Liver (tissue), 9 donors: ENCODE data around the gene GLRX. TPM values are rescaled to one million over a fixed set of nuclear protein-coding genes. Genes with fewer than 3 reads are reported as not detected.

ENCODE experiments used
- DNase-seq: peaks from one replicate; pipeline ENCODE4 v3.0.0-alpha.2; 2017; ENCODE audit warnings: low spot score
- H3K27ac ChIP-seq, 2 donors: one replicate each; pipeline ENCODE4 v1.7.0; 2013; ENCODE audit warnings: inconsistent platforms in 2 of 2, low read length in 2 of 2, control low read depth in 1 of 2, low read depth in 1 of 2, mild to moderate bottlenecking in 1 of 2
- H3K27me3 ChIP-seq, 4 donors: one replicate each; pipeline versions ENCODE4 v1.6.1 to v1.7.0; 2013; ENCODE audit warnings: low read length in 3 of 4, inconsistent platforms in 1 of 4, mild to moderate bottlenecking in 1 of 4, moderate library complexity in 1 of 4; ENCODE audit not compliant: control insufficient read depth in 4 of 4, insufficient read depth in 4 of 4
- H3K36me3 ChIP-seq, 4 donors: one replicate each; pipeline versions ENCODE4 v1.6.1 to v1.7.0; 2013; ENCODE audit warnings: low read length in 3 of 4, mild to moderate bottlenecking in 3 of 4, low read depth in 1 of 4, moderate library complexity in 1 of 4; ENCODE audit not compliant: control insufficient read depth in 4 of 4, insufficient read depth in 3 of 4
- H3K4me1 ChIP-seq, 4 donors: one replicate each; pipeline versions ENCODE4 v1.6.1 to v1.7.0; 2013; ENCODE audit warnings: low read length in 3 of 4, mild to moderate bottlenecking in 3 of 4, moderate library complexity in 1 of 4; ENCODE audit not compliant: control insufficient read depth in 4 of 4, insufficient read depth in 4 of 4
- H3K4me3 ChIP-seq, 3 donors: one replicate each; pipeline versions ENCODE4 v1.6.1 to v1.7.0; 2013; ENCODE audit warnings: low read length in 3 of 3, control low read depth in 1 of 3, low read depth in 1 of 3, mild to moderate bottlenecking in 1 of 3
- H3K9ac ChIP-seq, 2 donors: one replicate each; pipeline ENCODE4 v1.7.0; 2013; ENCODE audit warnings: low read length in 2 of 2, mild to moderate bottlenecking in 2 of 2, moderate library complexity in 2 of 2, control low read depth in 1 of 2, low read depth in 1 of 2
- H3K9me3 ChIP-seq, 4 donors: one replicate each; pipeline versions ENCODE4 v1.6.1 to v1.7.0; 2013; ENCODE audit warnings: low read length in 3 of 4; ENCODE audit not compliant: control insufficient read depth in 4 of 4
- ATF3 ChIP-seq: IDR thresholded peaks from 2 replicates; pipeline ENCODE4 v1.6.1; 2016; ENCODE audit warnings: antibody characterized with exemption
- CTCF ChIP-seq: fragments of 150-350 bp; IDR thresholded peaks from 2 replicates; pipeline ENCODE4 v1.5.1; 2017; ENCODE audit warnings: improper control_type of control experiment, low read depth, low read length; ENCODE audit not compliant: missing input control
- EGR1 ChIP-seq, 2 donors: IDR thresholded peaks; 2 replicates each; pipeline ENCODE4 v1.6.1; 2016 to 2018; ENCODE audit warnings: antibody characterized with exemption in 2 of 2, low read depth in 2 of 2
- FOXA1 ChIP-seq: IDR thresholded peaks from 2 replicates; pipeline ENCODE4 v1.6.1; 2016; ENCODE audit warnings: antibody characterized with exemption
- FOXA2 ChIP-seq: IDR thresholded peaks from 2 replicates; pipeline ENCODE4 v1.6.1; 2016; ENCODE audit warnings: antibody characterized with exemption
- GABPA ChIP-seq, 2 donors: IDR thresholded peaks in 1 of 2; conservative IDR thresholded peaks in 1 of 2; 2 replicates each; pipeline ENCODE4 v1.6.1; 2016; ENCODE audit warnings: antibody characterized with exemption in 2 of 2, mild to moderate bottlenecking in 1 of 2, moderate library complexity in 1 of 2
- HNF4A ChIP-seq, 2 donors: conservative IDR thresholded peaks; 2 replicates each; pipeline ENCODE4 v1.6.1; 2016; ENCODE audit warnings: antibody characterized with exemption in 2 of 2, mild to moderate bottlenecking in 2 of 2
- HNF4G ChIP-seq: IDR thresholded peaks from 2 replicates; pipeline ENCODE4 v1.6.1; 2016; ENCODE audit warnings: antibody characterized with exemption
- JUND ChIP-seq, 2 donors: IDR thresholded peaks; 2 replicates each; pipeline ENCODE4 v1.6.1; 2016; ENCODE audit warnings: antibody characterized with exemption in 2 of 2
- MAX ChIP-seq: IDR thresholded peaks from 2 replicates; pipeline ENCODE4 v1.6.1; 2016; ENCODE audit warnings: antibody characterized with exemption
- NR2F2 ChIP-seq: IDR thresholded peaks from 2 replicates; pipeline ENCODE4 v1.6.1; 2016; ENCODE audit warnings: antibody characterized with exemption
- RAD21 ChIP-seq, 2 donors: IDR thresholded peaks; 2 replicates each; pipeline ENCODE4 v1.6.1; 2016; ENCODE audit warnings: antibody characterized with exemption in 2 of 2, mild to moderate bottlenecking in 2 of 2
- REST ChIP-seq: IDR thresholded peaks from 2 replicates; pipeline ENCODE4 v1.6.1; 2016; ENCODE audit warnings: antibody characterized with exemption, mild to moderate bottlenecking
- RXRA ChIP-seq, 2 donors: IDR thresholded peaks; 2 replicates each; pipeline ENCODE4 v1.6.1; 2017 to 2018; ENCODE audit warnings: antibody characterized with exemption in 2 of 2, mild to moderate bottlenecking in 1 of 2
- SP1 ChIP-seq: IDR thresholded peaks from 2 replicates; pipeline ENCODE4 v1.6.1; 2018; ENCODE audit warnings: antibody characterized with exemption, mild to moderate bottlenecking
- TAF1 ChIP-seq: conservative IDR thresholded peaks from 2 replicates; pipeline ENCODE4 v1.6.1; 2016; ENCODE audit warnings: antibody characterized with exemption, mild to moderate bottlenecking
- YY1 ChIP-seq: IDR thresholded peaks from 2 replicates; pipeline ENCODE4 v1.6.1; 2016; ENCODE audit warnings: antibody characterized with exemption, mild to moderate bottlenecking
- ZBTB33 ChIP-seq: IDR thresholded peaks from 2 replicates; pipeline ENCODE4 v1.6.1; 2016; ENCODE audit warnings: antibody characterized with exemption
- WGBS: extraction: QIAGEN DNeasy Blood & Tissue Kit; methylation state at CpG from one replicate; pipeline ENCODE4 v1.1.7; 2013; 5-methylcytosine and 5-hydroxymethylcytosine counted together
- polyA plus RNA-seq, 2 donors: library from polyadenylated mRNA; stranded (reverse) in 1 of 2; unstranded in 1 of 2; fragments of 200-250 nt in 1 of 2; fragments of >200 nt in 1 of 2; fragmentation: Nextera tagmentation in 1 of 2; extraction: Ambion mirVana in 1 of 2; gene quantifications; one replicate each; pipeline versions ENCODE4 v1.2.1 to v1.2.3, GENCODE V29; 2013 to 2015
- total RNA-seq, 2 donors: library from RNA; depleted of rRNA; stranded (reverse); fragments of >200 nt; gene quantifications; one replicate each; pipeline ENCODE4 v1.2.3, GENCODE V29; 2014
- donor health status: healthy.
- donor health status: healthy.
- donor health status: healthy.
- donor health status: healthy.
- donor health status: healthy.

Gene GLRX
- total and polyA plus RNA-seq, 4 donors, result 48.2 to 187 (median 107) TPM

- Histone ChIP-seq H3K4me1 (peaks cover 7 to 53% (median 20%) of the 10 kb centered on the region in 4 donors), H3K27me3 (no peaks in the 10 kb centered on the region), H3K9me3 (no peaks in the 10 kb centered on the region), H3K4me3 (peak overlapping the region in 1 of 3 donors; percentile 0), H3K9ac (peak overlapping the region; percentile 25 to 32), H3K36me3 (no peaks in the 10 kb centered on the region), H3K27ac (peak overlapping the region; percentile 91 to 97)
- DNase-seq, result peak; percentile 91
- WGBS, result 7% methylated on average over 28 of the region's 28 CpGs
- peak; percentile 5 for TF ChIP-seq FOXA1
- TF ChIP-seq SP1, result peak; percentile 82
- TF ChIP-seq GABPA (IDR thresholded peaks at IDR 0.05 in 1 of 2, conservative IDR thresholded peaks at IDR 0.05 in 1 of 2), result no peak
- peak; percentile 43 for TF ChIP-seq REST
- no peak for TF ChIP-seq EGR1 (IDR thresholded peaks at IDR 0.05; ENCODE audit: low read depth in 2 of 2)
- TF ChIP-seq ZBTB33, result no peak
- peak; percentile 100 for TF ChIP-seq RAD21 (IDR thresholded peaks at IDR 0.05)
- TF ChIP-seq YY1, result peak; percentile 86
- TF ChIP-seq NR2F2, result no peak
- peak; percentile 77 to 81 for TF ChIP-seq RXRA (IDR thresholded peaks at IDR 0.05)
- peak; percentile 48 for TF ChIP-seq MAX
- peak; percentile 58 to 82 for TF ChIP-seq JUND (IDR thresholded peaks at IDR 0.05)
- peak; percentile 69 for TF ChIP-seq HNF4G
- TF ChIP-seq HNF4A (conservative IDR thresholded peaks at IDR 0.05), result peak; percentile 64 to 84
- TF ChIP-seq FOXA2, result peak; percentile 17
- TF ChIP-seq TAF1, result no peak
- peak; percentile 80 for TF ChIP-seq ATF3
- TF ChIP-seq CTCF, result peak; percentile 99
Measured at GRCh38 chr5:95858661-95859595, 36.4 kb upstream of the GLRX start.
